ENCODE results near the gene SLC25A22. TPM values are rescaled to one million over a fixed set of nuclear protein-coding genes. Genes with fewer than 3 reads are reported as not detected.

The SLC25A22 gene
- polyA plus RNA-seq, 1 of the 3 experiments (the other 2 are of a cell fraction), result 50.9 TPM

- TF ChIP-seq ZBTB33 (IDR thresholded peaks at IDR 0.05; ENCODE audit: borderline replicate concordance, low read depth), result peak; percentile 70; the same call in 1 of the 2 replicates
- peak; percentile 86 for TF ChIP-seq TEAD4 (IDR thresholded peaks at IDR 0.05; ENCODE audit: borderline replicate concordance, insufficient read depth)
- TF ChIP-seq FOSL2 (IDR thresholded peaks at IDR 0.05; ENCODE audit: borderline replicate concordance, low read depth), result peak; percentile 95
- TF ChIP-seq NFIC (IDR thresholded peaks at IDR 0.05; ENCODE audit: borderline replicate concordance), result peak; percentile 79
- peak; percentile 64 for TF ChIP-seq POLR2AphosphoS5 (IDR thresholded peaks at IDR 0.05; ENCODE audit: low read depth, low read length)
- no peak for TF ChIP-seq RAD21 (IDR thresholded peaks at IDR 0.05; ENCODE audit: low read length)
- TF ChIP-seq FOXM1 (IDR thresholded peaks at IDR 0.05; ENCODE audit: low read depth), result no peak
- peak; percentile 53 for TF ChIP-seq GABPA (IDR thresholded peaks at IDR 0.05; ENCODE audit: low read depth)
- TF ChIP-seq TAF1 (IDR thresholded peaks at IDR 0.05; ENCODE audit: borderline replicate concordance, low read depth, low read length), result no peak
- no peak for TF ChIP-seq GATA2 (CRISPR knock-in tag; IDR thresholded peaks at IDR 0.05)
- TF ChIP-seq CHD2 (IDR thresholded peaks at IDR 0.05; ENCODE audit: low read length, partially characterized antibody), result no peak
- peak; percentile 89; the same call in 1 of the 2 replicates for TF ChIP-seq RXRA (IDR thresholded peaks at IDR 0.05; ENCODE audit: borderline replicate concordance, low read depth)
- peak in 1 of 2 experiments; percentile 80; a peak in 1 of 4 replicates for TF ChIP-seq EP300 (IDR thresholded peaks at IDR 0.05; ENCODE audit: borderline replicate concordance in 1 of 2, low read depth in 1 of 2, low read length in 1 of 2)
- TF ChIP-seq PBX3 (IDR thresholded peaks at IDR 0.05), result peak; percentile 69
- no peak for TF ChIP-seq MXI1 (IDR thresholded peaks at IDR 0.05; ENCODE audit: low read depth, low read length)
- no peak for TF ChIP-seq MEF2A (IDR thresholded peaks at IDR 0.05; ENCODE audit: borderline replicate concordance, low read depth)
- TF ChIP-seq REST (IDR thresholded peaks at IDR 0.05; ENCODE audit: low read depth, low read length), result peak; percentile 73
- TF ChIP-seq IRF3 (IDR thresholded peaks at IDR 0.05; ENCODE audit: low read depth, low read length), result no peak
- TF ChIP-seq USF2 (IDR thresholded peaks at IDR 0.05; ENCODE audit: borderline replicate concordance, low read depth, low read length), result no peak
- TF ChIP-seq JUND (IDR thresholded peaks at IDR 0.05), result peak; percentile 86
These were observed 36.6 kb upstream of the SLC25A22 start (continued) for GRCh38 chr11:834371-835316.
